Sigmoid colon (tissue), 4 donors: Measurements from ENCODE around the gene ST6GALNAC3.

ENCODE experiments used
- CTCF ChIP-seq, 4 experiments: fragments of 450-650 bp in 3 of 4; fragments of 200-600 bp in 1 of 4; IDR thresholded peaks; one replicate each; pipeline ENCODE4 v1.5.1; 2016 to 2019; ENCODE audit warnings: antibody characterized with exemption in 4 of 4, mild to moderate bottlenecking in 3 of 4, moderate library complexity in 2 of 4
- EP300 ChIP-seq, 4 donors: sonication (generic); formaldehyde crosslinking; IDR thresholded peaks; one replicate each; pipeline ENCODE4 v1.6.1; 2017; ENCODE audit warnings: antibody characterized with exemption in 4 of 4
- POLR2A ChIP-seq, 2 donors: fragments of 450-650 bp; IDR thresholded peaks; one replicate each; pipeline ENCODE4 v1.6.1; 2016; ENCODE audit warnings: antibody characterized with exemption in 2 of 2, mild to moderate bottlenecking in 2 of 2, moderate library complexity in 2 of 2
- POLR2AphosphoS5 ChIP-seq, 4 donors: sonication (generic); formaldehyde crosslinking; IDR thresholded peaks; one replicate each; pipeline ENCODE4 v1.6.1; 2017; ENCODE audit warnings: antibody characterized with exemption in 4 of 4

DNA sequence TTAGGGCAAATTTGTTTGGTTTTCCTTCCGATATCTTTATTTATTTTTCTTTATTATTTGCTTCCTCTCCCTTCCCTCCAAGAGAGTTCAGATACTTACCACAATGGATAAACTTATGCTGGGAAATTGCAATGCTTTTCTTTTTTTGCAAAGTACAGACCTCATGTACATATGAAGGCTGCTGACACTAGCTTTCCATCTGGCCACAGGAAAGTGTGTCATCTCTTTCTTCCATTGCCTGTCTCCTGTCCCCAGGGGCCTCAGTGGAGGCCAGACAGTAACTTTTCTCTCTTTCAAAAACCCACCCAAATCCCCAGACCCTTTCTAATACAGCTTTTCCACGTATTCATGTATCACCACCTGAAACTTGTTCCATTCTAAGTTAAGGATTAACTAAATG is 73.9 kb downstream of the ST6GALNAC3 start:
- TF ChIP-seq POLR2AphosphoS5 (IDR thresholded peaks at IDR 0.05) (no peak), CTCF (IDR thresholded peaks at IDR 0.05) (no peak), POLR2A (IDR thresholded peaks at IDR 0.05) (no peak), EP300 (IDR thresholded peaks at IDR 0.05) (no peak)
